ENCODE data around the gene SRGAP3.

The SRGAP3 gene

GRCh38 chr3:9246189-9246588, 3.3 kb downstream of the SRGAP3 start:
- H3K79me2 ChIP-seq (ENCODE audit: insufficient read depth, low read length), result no peaks in the 10 kb centered on the region

GRCh38 chr3:9244495-9245183, 4.8 kb downstream of the SRGAP3 start:
- Histone ChIP-seq H3K4me1 (ENCODE audit: insufficient read depth, low read length, severe bottlenecking) (peaks cover 10% of the 10 kb centered on the region), H3K9ac (ENCODE audit: low read length) (no peak overlapping the region), H3K79me2 (ENCODE audit: insufficient read depth, low read length) (no peaks in the 10 kb centered on the region), H3K4me3 (ENCODE audit: low read depth, low read length, poor library complexity, severe bottlenecking) (no peak overlapping the region), H2AFZ (ENCODE audit: low read length) (no peak overlapping the region), H4K20me1 (ENCODE audit: insufficient read depth, low read length) (no peaks in the 10 kb centered on the region), H3K9me2 (ENCODE audit: low read depth, low read length) (no peaks in the 10 kb centered on the region), H3K27ac (ENCODE audit: low read depth, low read length, poor library complexity, severe bottlenecking) (no peak overlapping the region), H3F3A (ENCODE audit: insufficient read depth, low read length) (no peaks in the 10 kb centered on the region), H3K9me3 (ENCODE audit: low read length) (no peaks in the 10 kb centered on the region), H3K36me3 (ENCODE audit: insufficient read depth, low read length) (no peaks in the 10 kb centered on the region), H3K4me2 (ENCODE audit: low read length) (no peak overlapping the region), H3K27me3 (ENCODE audit: insufficient read depth, low read length) (peaks cover 3% of the 10 kb centered on the region; the same call in 1 of the 2 replicates)
- TF ChIP-seq CTCF (IDR thresholded peaks at IDR 0.05; ENCODE audit: low read length) (no peak), EZH2 (IDR thresholded peaks at IDR 0.05; ENCODE audit: borderline replicate concordance, low read length) (no peak)

More at GRCh38 chr3:9246189-9246588, 3.3 kb downstream of the SRGAP3 start:
- Histone ChIP-seq H3K27me3 (ENCODE audit: insufficient read depth, low read length) (peaks cover 3% of the 10 kb centered on the region; the same call in 1 of the 2 replicates), H2AFZ (ENCODE audit: low read length) (no peak overlapping the region), H3K4me1 (ENCODE audit: insufficient read depth, low read length, severe bottlenecking) (peaks cover 13% of the 10 kb centered on the region), H3K9me3 (ENCODE audit: low read length) (no peaks in the 10 kb centered on the region), H3K4me3 (ENCODE audit: low read depth, low read length, poor library complexity, severe bottlenecking) (no peak overlapping the region), H3K9me2 (ENCODE audit: low read depth, low read length) (no peaks in the 10 kb centered on the region), H4K20me1 (ENCODE audit: insufficient read depth, low read length) (no peaks in the 10 kb centered on the region), H3K9ac (ENCODE audit: low read length) (no peak overlapping the region), H3K36me3 (ENCODE audit: insufficient read depth, low read length) (no peaks in the 10 kb centered on the region), H3F3A (ENCODE audit: insufficient read depth, low read length) (no peaks in the 10 kb centered on the region), H3K27ac (ENCODE audit: low read depth, low read length, poor library complexity, severe bottlenecking) (no peak overlapping the region), H3K4me2 (ENCODE audit: low read length) (no peak overlapping the region)
- TF ChIP-seq CTCF (IDR thresholded peaks at IDR 0.05; ENCODE audit: low read length) (no peak), EZH2 (IDR thresholded peaks at IDR 0.05; ENCODE audit: borderline replicate concordance, low read length) (no peak)

DNA sequence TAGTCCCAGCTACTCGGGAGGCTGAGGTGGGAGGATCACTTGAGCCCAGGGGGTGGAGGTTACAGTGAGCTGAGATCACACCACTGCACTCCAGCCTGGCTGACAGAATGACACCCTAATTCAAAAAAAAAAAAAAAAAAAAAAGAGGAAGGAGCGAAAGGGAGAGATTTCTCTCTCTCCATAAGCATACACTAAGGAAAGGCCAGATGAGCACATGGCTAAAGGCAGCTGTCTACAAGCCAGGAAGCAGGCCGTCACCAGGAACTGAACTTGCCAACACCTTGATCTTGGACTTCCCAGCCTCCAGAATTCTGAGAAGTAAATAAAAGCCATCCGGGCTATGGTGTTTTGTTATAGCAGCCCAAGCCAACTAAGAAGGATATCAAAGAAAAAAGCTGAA, 7.5 kb downstream of the SRGAP3 start:
- Histone ChIP-seq H3K9me3 (ENCODE audit: low read length) (no peaks in the 10 kb centered on the region), H3K36me3 (ENCODE audit: insufficient read depth, low read length) (no peaks in the 10 kb centered on the region), H3F3A (ENCODE audit: insufficient read depth, low read length) (no peaks in the 10 kb centered on the region), H3K9me2 (ENCODE audit: low read depth, low read length) (no peaks in the 10 kb centered on the region), H3K27me3 (ENCODE audit: insufficient read depth, low read length) (peaks cover 3% of the 10 kb centered on the region; the same call in 1 of the 2 replicates), H3K27ac (ENCODE audit: low read depth, low read length, poor library complexity, severe bottlenecking) (no peak overlapping the region), H3K4me1 (ENCODE audit: insufficient read depth, low read length, severe bottlenecking) (no peaks in the 10 kb centered on the region), H2AFZ (ENCODE audit: low read length) (no peak overlapping the region), H3K4me2 (ENCODE audit: low read length) (no peak overlapping the region), H3K79me2 (ENCODE audit: insufficient read depth, low read length) (no peaks in the 10 kb centered on the region), H3K4me3 (ENCODE audit: low read depth, low read length, poor library complexity, severe bottlenecking) (no peak overlapping the region), H4K20me1 (ENCODE audit: insufficient read depth, low read length) (no peaks in the 10 kb centered on the region), H3K9ac (ENCODE audit: low read length) (no peak overlapping the region)
- TF ChIP-seq CTCF (IDR thresholded peaks at IDR 0.05; ENCODE audit: low read length) (no peak), EZH2 (IDR thresholded peaks at IDR 0.05; ENCODE audit: borderline replicate concordance, low read length) (no peak)
